WTC11 (cell line): ENCODE data around the gene STXBP5. TPM values are rescaled to one million over a fixed set of nuclear protein-coding genes. Genes with fewer than 3 reads are reported as not detected.

Experiments used
- ATAC-seq: fragments of 200-7000 bp; cut with Tn5 transposase; 2 replicates; pipeline ENCODE4 v1.10.0; 2021; ENCODE audit warnings: mild to moderate bottlenecking, moderate library complexity
- CTCF ChIA-PET: fragments of 300-600 bp; sonication (Branson Sonifier 250); formaldehyde crosslinking; loops from one replicate; lab custom pipeline; 2021; ENCODE audit warnings: antibody characterized with exemption; lab: Charles Lee
- POLR2A ChIA-PET: fragments of 350-600 bp; sonication (Branson Sonifier 250); formaldehyde crosslinking; loops from one replicate; lab custom pipeline; 2021; ENCODE audit warnings: antibody characterized with exemption; lab: Charles Lee
- DNase-seq: peaks from one replicate; pipeline ENCODE4 v3.0.0; 2021; ENCODE audit warnings: low spot score
- H3K27ac Mint-ChIP-seq: 2 replicates; pipeline ENCODE4 v1.8.0; 2021; ENCODE audit warnings: mixed read lengths
- H3K27me3 Mint-ChIP-seq: 2 replicates; pipeline ENCODE4 v1.8.0; 2021; ENCODE audit warnings: low read depth, mild to moderate bottlenecking, moderate library complexity, mixed read lengths
- H3K36me3 Mint-ChIP-seq: 2 replicates; pipeline ENCODE4 v1.8.0; 2021; ENCODE audit warnings: mixed read lengths
- H3K4me1 Mint-ChIP-seq: 2 replicates; pipeline ENCODE4 v1.8.0; 2022; ENCODE audit warnings: mixed read lengths
- H3K4me3 Mint-ChIP-seq: 2 replicates; pipeline ENCODE4 v1.8.0; 2021; ENCODE audit warnings: mild to moderate bottlenecking, moderate library complexity, mixed read lengths
- H3K9me3 Mint-ChIP-seq: 2 replicates; pipeline ENCODE4 v1.8.0; 2021; ENCODE audit warnings: mixed read lengths
- ARID4B ChIP-seq: sonication (generic); formaldehyde crosslinking; IDR thresholded peaks from 2 replicates; pipeline ENCODE4 v1.8.0; 2023; ENCODE audit warnings: missing genetic modification reagents, mild to moderate bottlenecking, borderline replicate concordance
- CBFB ChIP-seq: sonication (generic); formaldehyde crosslinking; IDR thresholded peaks from 2 replicates; pipeline ENCODE4 v1.8.1; 2022; ENCODE audit warnings: mild to moderate bottlenecking, low read depth, missing genetic modification reagents
- CREB1 ChIP-seq: sonication (generic); formaldehyde crosslinking; IDR thresholded peaks from 2 replicates; pipeline ENCODE4 v1.8.0; 2023; ENCODE audit warnings: mild to moderate bottlenecking, missing genetic modification reagents
- CREM ChIP-seq: sonication (generic); formaldehyde crosslinking; IDR thresholded peaks from 2 replicates; pipeline ENCODE4 v1.8.1; 2022; ENCODE audit warnings: mild to moderate bottlenecking, missing genetic modification reagents, moderate library complexity
- CTCF ChIP-seq: fragments of 200-600 bp; IDR thresholded peaks from 2 replicates; pipeline ENCODE4 v1.8.0; 2022; ENCODE audit warnings: antibody characterized with exemption
- E2F4 ChIP-seq: sonication (generic); formaldehyde crosslinking; IDR thresholded peaks from 2 replicates; pipeline ENCODE4 v1.8.1; 2022; ENCODE audit warnings: low read depth, mild to moderate bottlenecking, moderate library complexity, missing genetic modification reagents, borderline replicate concordance
- ELF4 ChIP-seq: sonication (generic); formaldehyde crosslinking; IDR thresholded peaks from 2 replicates; pipeline ENCODE4 v1.8.1; 2022; ENCODE audit warnings: low read depth, mild to moderate bottlenecking, moderate library complexity, missing genetic modification reagents
- ETV6 ChIP-seq: sonication (generic); formaldehyde crosslinking; IDR thresholded peaks from 2 replicates; pipeline ENCODE4 v1.8.1; 2022; ENCODE audit warnings: mild to moderate bottlenecking, missing genetic modification reagents
- GABPB1 ChIP-seq: sonication (generic); formaldehyde crosslinking; IDR thresholded peaks from 2 replicates; pipeline ENCODE4 v1.8.1; 2023; ENCODE audit warnings: mild to moderate bottlenecking, missing genetic modification reagents
- GTF2I ChIP-seq: fragments of 250-450 bp; sonication (Bioruptor Pico); conservative IDR thresholded peaks from 2 replicates; pipeline ENCODE4 v1.4.0; 2021; ENCODE audit warnings: mild to moderate bottlenecking
- MAX ChIP-seq: sonication (generic); formaldehyde crosslinking; IDR thresholded peaks from 2 replicates; pipeline ENCODE4 v1.8.0; 2022; ENCODE audit warnings: mild to moderate bottlenecking, missing genetic modification reagents
- MXD4 ChIP-seq: fragments of 250-450 bp; sonication (Bioruptor Pico); IDR thresholded peaks from 2 replicates; pipeline ENCODE4 v1.8.0; 2021; ENCODE audit warnings: mild to moderate bottlenecking, moderate library complexity, borderline replicate concordance
- MYBL2 ChIP-seq: sonication (generic); formaldehyde crosslinking; IDR thresholded peaks from 2 replicates; pipeline ENCODE4 v1.8.1; 2023; ENCODE audit warnings: mild to moderate bottlenecking, moderate library complexity, missing genetic modification reagents
- NFATC4 ChIP-seq: fragments of 250-450 bp; sonication (Bioruptor Pico); IDR thresholded peaks from 2 replicates; pipeline ENCODE4 v1.9.0; 2021; ENCODE audit warnings: mild to moderate bottlenecking
- RORB ChIP-seq: fragments of 250-450 bp; sonication (Bioruptor Pico); IDR thresholded peaks from 2 replicates; pipeline ENCODE4 v1.9.0; 2021; ENCODE audit warnings: mild to moderate bottlenecking
- TCF7 ChIP-seq: sonication (generic); formaldehyde crosslinking; IDR thresholded peaks from 2 replicates; pipeline ENCODE4 v1.8.0; 2022; ENCODE audit warnings: mild to moderate bottlenecking, low read depth, missing genetic modification reagents, moderate library complexity
- USF1 ChIP-seq: sonication (generic); formaldehyde crosslinking; IDR thresholded peaks from 2 replicates; pipeline ENCODE4 v1.8.0; 2022; ENCODE audit warnings: mild to moderate bottlenecking, missing genetic modification reagents
- ZNF121 ChIP-seq: sonication (generic); formaldehyde crosslinking; IDR thresholded peaks from 2 replicates; pipeline ENCODE4 v1.8.0; 2023; ENCODE audit warnings: missing genetic modification reagents
- ZNF138 ChIP-seq: sonication (generic); formaldehyde crosslinking; conservative IDR thresholded peaks from 2 replicates; pipeline ENCODE4 v1.8.1; 2022; ENCODE audit warnings: mild to moderate bottlenecking, moderate library complexity, missing genetic modification reagents
- ZNF232 ChIP-seq: sonication (generic); formaldehyde crosslinking; IDR thresholded peaks from 2 replicates; pipeline ENCODE4 v1.8.0; 2022; ENCODE audit warnings: mild to moderate bottlenecking, missing genetic modification reagents
- ZNF263 ChIP-seq: sonication (generic); formaldehyde crosslinking; IDR thresholded peaks from 2 replicates; pipeline ENCODE4 v1.8.1; 2022; ENCODE audit warnings: low read depth, mild to moderate bottlenecking, moderate library complexity, missing genetic modification reagents
- ZNF317 ChIP-seq: sonication (generic); formaldehyde crosslinking; IDR thresholded peaks from 2 replicates; pipeline ENCODE4 v1.8.1; 2023; ENCODE audit warnings: low read depth, mild to moderate bottlenecking, moderate library complexity, missing genetic modification reagents, borderline replicate concordance
- ZNF396 ChIP-seq: fragments of 250-450 bp; sonication (Bioruptor Pico); IDR thresholded peaks from 2 replicates; pipeline ENCODE4 v1.8.0; 2021; ENCODE audit warnings: mild to moderate bottlenecking, moderate library complexity, borderline replicate concordance
- ZNF425 ChIP-seq: fragments of 250-450 bp; sonication (Bioruptor Pico); conservative IDR thresholded peaks from 2 replicates; pipeline ENCODE4 v1.9.0; 2021; ENCODE audit warnings: mild to moderate bottlenecking
- ZNF512 ChIP-seq: sonication (generic); formaldehyde crosslinking; IDR thresholded peaks from 2 replicates; pipeline ENCODE4 v1.8.1; 2022; ENCODE audit warnings: missing genetic modification reagents, borderline replicate concordance
- total RNA-seq: library from RNA; stranded (reverse); gene quantifications from 3 replicates; pipeline ENCODE4 v1.2.3, GENCODE V29; 2021

STXBP5 gene
- total RNA-seq, 1 experiment from 2014 or later, result 13.2 TPM

GRCh38 chr6:147299035-147299434, 94.8 kb downstream of the STXBP5 start:
- Mint-ChIP-seq H3K9me3 (peaks cover 88% of the 10 kb centered on the region), H3K27ac (no peak overlapping the region), H3K36me3 (peaks cover 81% of the 10 kb centered on the region), H3K4me3 (no peak overlapping the region), H3K27me3 (peaks cover 3% of the 10 kb centered on the region; the same call in 1 of the 2 replicates), H3K4me1 (no peaks in the 10 kb centered on the region)
- TF ChIP-seq ZNF317 (CRISPR knock-in tag) (no peak), MXD4 (CRISPR knock-in tag) (no peak), ZNF121 (no peak), MYBL2 (CRISPR knock-in tag) (no peak), ZNF138 (CRISPR knock-in tag) (no peak), CBFB (no peak), RORB (CRISPR knock-in tag) (no peak), MAX (CRISPR knock-in tag) (no peak), ARID4B (CRISPR knock-in tag) (no peak)
- ATAC-seq (no peak), DNase-seq (no peak)
- CTCF ChIA-PET, result no interaction called here
- POLR2A ChIA-PET, result no interaction called here

- no peak for DNase-seq
- H3K4me1 Mint-ChIP-seq, result no peaks in the 10 kb centered on the region
- CTCF ChIA-PET, result no interaction called here
- no peak for ATAC-seq
- peaks cover 82% of the 10 kb centered on the region for H3K36me3 Mint-ChIP-seq
- peaks cover 93% of the 10 kb centered on the region for H3K9me3 Mint-ChIP-seq
- peaks cover 3% of the 10 kb centered on the region; the same call in 1 of the 2 replicates for H3K27me3 Mint-ChIP-seq
- TF ChIP-seq CREM (CRISPR knock-in tag) (no peak), GABPB1 (CRISPR knock-in tag) (no peak), NFATC4 (CRISPR knock-in tag) (no peak), CTCF (no peak), ZNF232 (CRISPR knock-in tag) (no peak), CREB1 (CRISPR knock-in tag) (no peak), ZNF396 (no peak), ETV6 (CRISPR knock-in tag) (no peak), ZNF512 (no peak), ELF4 (CRISPR knock-in tag) (no peak), CBFB (no peak), USF1 (no peak), GTF2I (no peak), TCF7 (CRISPR knock-in tag) (no peak), ZNF263 (CRISPR knock-in tag) (no peak), E2F4 (CRISPR knock-in tag) (no peak), ZNF425 (CRISPR knock-in tag) (no peak)
- no peak overlapping the region for H3K4me3 Mint-ChIP-seq
- H3K27ac Mint-ChIP-seq, result no peak overlapping the region
- POLR2A ChIA-PET, result no interaction called here
Observed at GRCh38 chr6:147301070-147301469, 96.9 kb downstream of the STXBP5 start.
